ENCODE measurements around the gene RBM19.

RBM19 gene

GRCh38 chr12:113880988-113881962, 84.8 kb downstream of the RBM19 start:
- no peak for DNase-seq (ENCODE audit: low spot score)

GRCh38 chr12:113880326-113880725, 85.8 kb downstream of the RBM19 start:
- no peak for DNase-seq (ENCODE audit: low spot score)

- DNase-seq (ENCODE audit: low spot score), result no peak
Measured at GRCh38 chr12:113879658-113880057, 86.5 kb downstream of the RBM19 start.

- no peak for DNase-seq (ENCODE audit: low spot score)
Measured at GRCh38 chr12:113877607-113878006, 88.5 kb downstream of the RBM19 start.

- DNase-seq (ENCODE audit: low spot score), result no peak
Measured at GRCh38 chr12:113876160-113876559, 90.0 kb downstream of the RBM19 start.

GRCh38 chr12:113875691-113876090, 90.4 kb downstream of the RBM19 start:
- no peak for DNase-seq (ENCODE audit: low spot score)

- no peak for DNase-seq (ENCODE audit: low spot score)
Measured at GRCh38 chr12:113874999-113875561, 91.0 kb downstream of the RBM19 start.

- DNase-seq (ENCODE audit: low spot score), result no peak
Measured at GRCh38 chr12:113874326-113874725, 91.8 kb downstream of the RBM19 start.

- DNase-seq (ENCODE audit: low spot score), result no peak
Measured at GRCh38 chr12:113873740-113874139, 92.4 kb downstream of the RBM19 start.

GRCh38 chr12:113870890-113871289, 95.2 kb downstream of the RBM19 start:
- no peak for DNase-seq (ENCODE audit: low spot score)

GRCh38 chr12:113870035-113870434, 96.1 kb downstream of the RBM19 start:
- DNase-seq (ENCODE audit: low spot score), result no peak

- no peak for DNase-seq (ENCODE audit: low spot score)
Measured at GRCh38 chr12:113868365-113868764, 97.8 kb downstream of the RBM19 start.

- no peak for DNase-seq (ENCODE audit: low spot score)
Measured at GRCh38 chr12:113867258-113867657, 98.9 kb downstream of the RBM19 start.

- no peak for DNase-seq (ENCODE audit: low spot score)
Measured at GRCh38 chr12:113866496-113866895, 99.6 kb downstream of the RBM19 start.

- DNase-seq (ENCODE audit: low spot score), result no peak
Measured at GRCh38 chr12:113863455-113863845, 102.7 kb downstream of the RBM19 start.

GRCh38 chr12:113862590-113863454, 103.3 kb downstream of the RBM19 start:
- DNase-seq (ENCODE audit: low spot score), result no peak

- DNase-seq (ENCODE audit: low spot score), result no peak
Measured at GRCh38 chr12:113861708-113862312, 104.3 kb downstream of the RBM19 start.

- no peak for DNase-seq (ENCODE audit: low spot score)
Measured at GRCh38 chr12:113860950-113861349, 105.2 kb downstream of the RBM19 start.

GRCh38 chr12:113860059-113860820, 105.9 kb downstream of the RBM19 start:
- DNase-seq (ENCODE audit: low spot score), result no peak

- DNase-seq (ENCODE audit: low spot score), result no peak
Measured at GRCh38 chr12:113858841-113859386, 107.2 kb downstream of the RBM19 start.

GRCh38 chr12:113857371-113857770, 108.8 kb downstream of the RBM19 start:
- no peak for DNase-seq (ENCODE audit: low spot score)
